ENCODE measurements around the gene KIAA1217. TPM values are rescaled to one million over a fixed set of nuclear protein-coding genes. Genes with fewer than 3 reads are reported as not detected.

The KIAA1217 gene
- total and polyA plus RNA-seq, 2 of the 8 experiments (the other 6 are each of a cell fraction or from before 2014, with no cell fraction given) = 4.5 to 15.6 TPM

GRCh38 chr10:24251547-24251946 is 42.6 kb downstream of the KIAA1217 start (continued):
- TF ChIP-seq KDM1A (IDR thresholded peaks at IDR 0.05; ENCODE audit: borderline replicate concordance, low read length) (no peak), BRCA1 (IDR thresholded peaks at IDR 0.05; ENCODE audit: low read depth, low read length) (no peak), CEBPB (IDR thresholded peaks at IDR 0.05; ENCODE audit: low read depth, low read length) (no peak), NANOG (IDR thresholded peaks at IDR 0.05; ENCODE audit: insufficient read depth, low read depth, low read length, poor library complexity, severe bottlenecking) (no peak), EP300 (IDR thresholded peaks at IDR 0.05; ENCODE audit: borderline replicate concordance in 1 of 2, low read depth in 2 of 2, low read length in 2 of 2) (peak in 1 of 2 experiments; percentile 47; a peak in 1 of 3 replicates), SP1 (IDR thresholded peaks at IDR 0.05; ENCODE audit: low read depth, low read length) (peak; percentile 85), RXRA (IDR thresholded peaks at IDR 0.05; ENCODE audit: insufficient read depth, low read depth, low read length) (no peak), ZNF274 (IDR thresholded peaks at IDR 0.05; ENCODE audit: borderline replicate concordance, extremely low read depth, low read length) (no peak), CTCF (IDR thresholded peaks at IDR 0.05; ENCODE audit: control extremely low read depth in 1 of 3, insufficient read depth in 1 of 3, low read depth in 1 of 3, low read length in 3 of 3) (no peak), TCF12 (IDR thresholded peaks at IDR 0.05; ENCODE audit: low read depth, low read length) (peak; percentile 99), KDM5A (IDR thresholded peaks at IDR 0.05; ENCODE audit: low read length) (no peak), ASH2L (IDR thresholded peaks at IDR 0.05; ENCODE audit: low read length) (peak; percentile 31), ATF3 (IDR thresholded peaks at IDR 0.05; ENCODE audit: insufficient read depth, low read depth, low read length) (no peak), RBBP5 (IDR thresholded peaks at IDR 0.05; ENCODE audit: borderline replicate concordance, low read depth, low read length) (peak; percentile 31; the same call in 1 of the 2 replicates), E2F6 (IDR thresholded peaks at IDR 0.05) (no peak), ATF2 (IDR thresholded peaks at IDR 0.05; ENCODE audit: low read length) (peak; percentile 37; the same call in 1 of the 2 replicates), RFX5 (IDR thresholded peaks at IDR 0.05; ENCODE audit: borderline replicate concordance, low read depth, low read length) (no peak), GTF2F1 (IDR thresholded peaks at IDR 0.05; ENCODE audit: borderline replicate concordance, low read depth, low read length) (no peak), HDAC2 (IDR thresholded peaks at IDR 0.05; ENCODE audit: borderline replicate concordance in 1 of 2, low read depth in 2 of 2, low read length in 2 of 2) (0 out of 4 replicates have a peak, but pooled peaks of 1 of the 2 experiments have one; percentile 13)

Measured in H1 (cell line).